ENCODE results near the gene NDUFAF8. TPM values are rescaled to one million over a fixed set of nuclear protein-coding genes. Genes with fewer than 3 reads are reported as not detected.
A peak's percentile ranks its signal among the peaks of the same experiment; 100 is the strongest.

The NDUFAF8 gene
- total and polyA plus RNA-seq, 9 donors: 36.3 to 69.7 (median 53.4) TPM

DNA sequence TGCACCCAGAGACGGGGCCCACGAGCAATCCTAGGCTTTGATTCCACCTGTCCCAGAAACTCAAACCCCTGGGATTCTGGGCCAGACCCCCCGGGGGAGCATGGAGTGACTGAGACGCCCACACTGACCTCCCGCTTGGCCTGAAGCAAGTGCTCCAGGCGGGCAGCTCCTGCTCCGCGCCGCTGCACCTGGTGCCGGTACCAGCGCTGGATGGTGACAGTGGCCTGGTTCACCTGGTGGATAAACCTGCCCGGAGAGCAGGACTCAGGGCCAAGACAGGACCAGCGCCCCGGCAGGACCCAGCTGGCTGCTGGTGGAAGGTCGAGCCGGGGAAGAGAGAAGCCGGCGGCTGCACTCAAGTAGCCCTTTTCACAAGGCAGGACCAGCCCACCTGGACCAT, 38.9 kb upstream of the NDUFAF8 start:
- DNase-seq: no peak
- H3K4me1 ChIP-seq (ENCODE audit: control insufficient read depth, insufficient read depth, low read length): peaks cover 25% of the 10 kb centered on the region
- H3K4me3 ChIP-seq (ENCODE audit: low read length): no peak overlapping the region
- no peaks in the 10 kb centered on the region for H3K27me3 ChIP-seq (ENCODE audit: control insufficient read depth, insufficient read depth, low read length)
- H3K27ac ChIP-seq (ENCODE audit: low read length): no peak overlapping the region
- no peaks in the 10 kb centered on the region for H3K9me3 ChIP-seq (replicated peaks; ENCODE audit: control insufficient read depth, low read depth, low read length)
- 89% methylated on average over 15 of the region's 18 CpGs for WGBS (ENCODE audit: insufficient coverage)
- H3K36me3 ChIP-seq (ENCODE audit: control insufficient read depth, insufficient read depth, low read length): peaks cover 49% of the 10 kb centered on the region

GRCh38 chr17:81200695-81201580, 38.2 kb upstream of the NDUFAF8 start:
- peak; percentile 81 for DNase-seq
- WGBS (ENCODE audit: insufficient coverage): 71% methylated on average over 17 of the region's 27 CpGs
- Histone ChIP-seq H3K27ac (ENCODE audit: low read length) (no peak overlapping the region), H3K4me3 (ENCODE audit: low read length) (no peak overlapping the region), H3K9me3 (replicated peaks; ENCODE audit: control insufficient read depth, low read depth, low read length) (no peaks in the 10 kb centered on the region), H3K36me3 (ENCODE audit: control insufficient read depth, insufficient read depth, low read length) (peaks cover 45% of the 10 kb centered on the region), H3K27me3 (ENCODE audit: control insufficient read depth, insufficient read depth, low read length) (no peaks in the 10 kb centered on the region), H3K4me1 (ENCODE audit: control insufficient read depth, insufficient read depth, low read length) (peaks cover 25% of the 10 kb centered on the region)

- Histone ChIP-seq H3K27ac (ENCODE audit: low read length) (no peak overlapping the region), H3K36me3 (ENCODE audit: control insufficient read depth, insufficient read depth, low read length) (peaks cover 42% of the 10 kb centered on the region), H3K4me3 (ENCODE audit: low read length) (no peak overlapping the region), H3K27me3 (ENCODE audit: control insufficient read depth, insufficient read depth, low read length) (no peaks in the 10 kb centered on the region), H3K4me1 (ENCODE audit: control insufficient read depth, insufficient read depth, low read length) (peaks cover 22% of the 10 kb centered on the region), H3K9me3 (replicated peaks; ENCODE audit: control insufficient read depth, low read depth, low read length) (no peaks in the 10 kb centered on the region)
- no peak for DNase-seq
- WGBS (ENCODE audit: insufficient coverage): 95% methylated on average over 9 of the region's 10 CpGs
Observed at GRCh38 chr17:81202318-81202717, 36.8 kb upstream of the NDUFAF8 start.

GRCh38 chr17:81203136-81203535, 36.0 kb upstream of the NDUFAF8 start:
- no peaks in the 10 kb centered on the region for H3K9me3 ChIP-seq (replicated peaks; ENCODE audit: control insufficient read depth, low read depth, low read length)
- H3K27me3 ChIP-seq (ENCODE audit: control insufficient read depth, insufficient read depth, low read length): no peaks in the 10 kb centered on the region
- H3K4me3 ChIP-seq (ENCODE audit: low read length): no peak overlapping the region
- H3K4me1 ChIP-seq (ENCODE audit: control insufficient read depth, insufficient read depth, low read length): peaks cover 14% of the 10 kb centered on the region
- H3K36me3 ChIP-seq (ENCODE audit: control insufficient read depth, insufficient read depth, low read length): peaks cover 42% of the 10 kb centered on the region
- 97% methylated on average over 20 of the region's 20 CpGs for WGBS (ENCODE audit: insufficient coverage)
- no peak overlapping the region for H3K27ac ChIP-seq (ENCODE audit: low read length)
- no peak for DNase-seq

DNA sequence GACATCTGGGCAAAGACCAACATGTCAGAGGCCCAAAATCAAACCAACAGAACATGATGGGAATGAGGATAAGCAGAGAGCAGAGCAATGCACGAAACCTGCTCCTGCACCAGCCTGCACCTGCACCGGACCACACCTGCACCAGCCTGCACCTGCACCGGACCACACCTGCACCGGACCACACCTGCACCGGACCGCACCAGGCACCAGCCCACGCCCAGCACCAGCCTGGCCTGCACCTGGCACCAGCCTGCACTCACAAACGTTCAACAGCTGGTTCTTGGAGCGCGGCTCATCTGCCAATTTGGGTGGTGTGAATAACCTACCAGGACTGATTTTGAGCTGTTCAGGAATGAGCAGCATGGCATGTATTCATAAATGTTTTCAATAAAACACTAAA, 34.5 kb upstream of the NDUFAF8 start:
- H3K9me3 ChIP-seq (replicated peaks; ENCODE audit: control insufficient read depth, low read depth, low read length): no peaks in the 10 kb centered on the region
- H3K36me3 ChIP-seq (ENCODE audit: control insufficient read depth, insufficient read depth, low read length): peaks cover 42% of the 10 kb centered on the region
- no peak overlapping the region for H3K4me3 ChIP-seq (ENCODE audit: low read length)
- 88% methylated on average over 9 of the region's 10 CpGs for whole genome bisulfite sequencing (ENCODE audit: insufficient coverage)
- DNase-seq: no peak
- H3K27ac ChIP-seq (ENCODE audit: low read length): no peak overlapping the region
- H3K27me3 ChIP-seq (ENCODE audit: control insufficient read depth, insufficient read depth, low read length): no peaks in the 10 kb centered on the region
- peaks cover 3% of the 10 kb centered on the region for H3K4me1 ChIP-seq (ENCODE audit: control insufficient read depth, insufficient read depth, low read length)

- 58% methylated on average over 4 of the region's 4 CpGs for WGBS (ENCODE audit: insufficient coverage)
- H3K4me3 ChIP-seq (ENCODE audit: low read length): no peak overlapping the region
- H3K27me3 ChIP-seq (ENCODE audit: control insufficient read depth, insufficient read depth, low read length): no peaks in the 10 kb centered on the region
- no peak for DNase-seq
- H3K9me3 ChIP-seq (replicated peaks; ENCODE audit: control insufficient read depth, low read depth, low read length): no peaks in the 10 kb centered on the region
- no peak overlapping the region for H3K27ac ChIP-seq (ENCODE audit: low read length)
- peaks cover 39% of the 10 kb centered on the region for H3K36me3 ChIP-seq (ENCODE audit: control insufficient read depth, insufficient read depth, low read length)
- H3K4me1 ChIP-seq (ENCODE audit: control insufficient read depth, insufficient read depth, low read length): peaks cover 3% of the 10 kb centered on the region
Observed at GRCh38 chr17:81206166-81206565, 33.0 kb upstream of the NDUFAF8 start.

GRCh38 chr17:81206657-81207056, 32.5 kb upstream of the NDUFAF8 start:
- Histone ChIP-seq H3K27ac (ENCODE audit: low read length) (no peak overlapping the region), H3K36me3 (ENCODE audit: control insufficient read depth, insufficient read depth, low read length) (peaks cover 39% of the 10 kb centered on the region), H3K4me3 (ENCODE audit: low read length) (no peak overlapping the region), H3K9me3 (replicated peaks; ENCODE audit: control insufficient read depth, low read depth, low read length) (no peaks in the 10 kb centered on the region), H3K27me3 (ENCODE audit: control insufficient read depth, insufficient read depth, low read length) (no peaks in the 10 kb centered on the region), H3K4me1 (ENCODE audit: control insufficient read depth, insufficient read depth, low read length) (peaks cover 3% of the 10 kb centered on the region)
- DNase-seq: no peak
- WGBS (ENCODE audit: insufficient coverage): 97% methylated on average over 12 of the region's 12 CpGs

- H3K27ac ChIP-seq (ENCODE audit: low read length): no peak overlapping the region
- WGBS (ENCODE audit: insufficient coverage): 81% methylated on average over 12 of the region's 21 CpGs
- no peak overlapping the region for H3K4me3 ChIP-seq (ENCODE audit: low read length)
- DNase-seq: peak; percentile 34
- H3K27me3 ChIP-seq (ENCODE audit: control insufficient read depth, insufficient read depth, low read length): no peaks in the 10 kb centered on the region
- no peaks in the 10 kb centered on the region for H3K9me3 ChIP-seq (replicated peaks; ENCODE audit: control insufficient read depth, low read depth, low read length)
- H3K36me3 ChIP-seq (ENCODE audit: control insufficient read depth, insufficient read depth, low read length): peaks cover 34% of the 10 kb centered on the region
- H3K4me1 ChIP-seq (ENCODE audit: control insufficient read depth, insufficient read depth, low read length): peaks cover 3% of the 10 kb centered on the region
Observed at GRCh38 chr17:81207610-81208581, 31.2 kb upstream of the NDUFAF8 start.

DNA sequence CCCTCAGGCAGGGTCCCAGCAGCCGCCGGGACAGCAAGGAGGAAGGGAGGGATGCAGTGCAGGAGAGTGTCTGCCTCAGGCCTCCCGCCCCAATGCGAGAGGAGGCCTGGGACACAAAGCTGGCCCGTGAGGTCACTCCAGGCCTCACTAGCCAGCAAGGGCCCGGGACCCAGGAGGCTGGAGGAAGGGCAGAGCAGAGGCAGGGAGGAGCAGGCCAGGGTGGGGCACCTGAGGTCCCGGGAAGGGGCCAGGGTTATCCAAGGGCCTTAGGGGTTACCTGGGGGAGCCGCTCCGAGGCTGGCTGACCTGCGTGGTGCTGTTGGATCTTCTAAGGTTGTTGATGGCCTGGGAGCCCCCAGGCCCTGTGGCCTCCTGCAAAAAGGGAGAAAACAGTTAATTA, 30.5 kb upstream of the NDUFAF8 start:
- Histone ChIP-seq H3K27ac (ENCODE audit: low read length) (no peak overlapping the region), H3K9me3 (replicated peaks; ENCODE audit: control insufficient read depth, low read depth, low read length) (no peaks in the 10 kb centered on the region), H3K4me1 (ENCODE audit: control insufficient read depth, insufficient read depth, low read length) (peaks cover 3% of the 10 kb centered on the region), H3K4me3 (ENCODE audit: low read length) (no peak overlapping the region), H3K27me3 (ENCODE audit: control insufficient read depth, insufficient read depth, low read length) (no peaks in the 10 kb centered on the region), H3K36me3 (ENCODE audit: control insufficient read depth, insufficient read depth, low read length) (peaks cover 29% of the 10 kb centered on the region)
- DNase-seq: no peak
- WGBS (ENCODE audit: insufficient coverage): 90% methylated on average over 10 of the region's 10 CpGs

GRCh38 chr17:81209141-81209540, 30.0 kb upstream of the NDUFAF8 start:
- Histone ChIP-seq H3K4me3 (ENCODE audit: low read length) (no peak overlapping the region), H3K36me3 (ENCODE audit: control insufficient read depth, insufficient read depth, low read length) (peaks cover 24% of the 10 kb centered on the region), H3K9me3 (replicated peaks; ENCODE audit: control insufficient read depth, low read depth, low read length) (no peaks in the 10 kb centered on the region), H3K4me1 (ENCODE audit: control insufficient read depth, insufficient read depth, low read length) (peaks cover 3% of the 10 kb centered on the region), H3K27me3 (ENCODE audit: control insufficient read depth, insufficient read depth, low read length) (no peaks in the 10 kb centered on the region), H3K27ac (ENCODE audit: low read length) (no peak overlapping the region)
- no peak for DNase-seq
- 94% methylated on average over 15 of the region's 16 CpGs for WGBS (ENCODE audit: insufficient coverage)
